GM18502 (cell line): Measurements from ENCODE around the gene RHPN2.
"Not testable (repeated sequence)": the region's sequence is repeated elsewhere in the genome, so short reads cannot be mapped to it uniquely, and the experiment has no call there.

Experiments used
- ATAC-seq: cut with Tn5 transposase; IDR thresholded peaks from one replicate; pipeline ENCODE4 v1.9.1; 2021; ENCODE audit warnings: mild to moderate bottlenecking; ENCODE audit not compliant: unreplicated experiment, poor library complexity

RHPN2 gene

GRCh38 chr19:33035461-33035860 lies 29.2 kb downstream of the RHPN2 start:
- ATAC-seq: no peak

- no peak for ATAC-seq
Measured at GRCh38 chr19:33032218-33032781, 32.4 kb downstream of the RHPN2 start.

- ATAC-seq: no peak
Measured at GRCh38 chr19:33029746-33030303, 34.9 kb downstream of the RHPN2 start.

- ATAC-seq: not testable (repeated sequence)
Measured at GRCh38 chr19:33026602-33027001, 38.1 kb downstream of the RHPN2 start.

GRCh38 chr19:33025468-33026238 lies 39.0 kb downstream of the RHPN2 start:
- ATAC-seq: not testable (repeated sequence)

- ATAC-seq: no peak
Measured at GRCh38 chr19:33024398-33024797, 40.3 kb downstream of the RHPN2 start.

GRCh38 chr19:33022472-33023116 lies 42.1 kb downstream of the RHPN2 start:
- ATAC-seq: no peak

GRCh38 chr19:33010891-33011290 lies 53.8 kb downstream of the RHPN2 start:
- not testable (repeated sequence) for ATAC-seq

GRCh38 chr19:33008738-33009137 lies 56.0 kb downstream of the RHPN2 start:
- ATAC-seq: no peak

- ATAC-seq: no peak
Measured at GRCh38 chr19:33005440-33005839, 59.2 kb downstream of the RHPN2 start.

GRCh38 chr19:33003424-33004024 lies 61.2 kb downstream of the RHPN2 start:
- not testable (repeated sequence) for ATAC-seq

GRCh38 chr19:33002126-33002865 lies 62.4 kb downstream of the RHPN2 start:
- not testable (repeated sequence) for ATAC-seq

GRCh38 chr19:33000910-33001309 lies 63.8 kb downstream of the RHPN2 start:
- no peak for ATAC-seq

GRCh38 chr19:33000510-33000909 lies 64.2 kb downstream of the RHPN2 start:
- no peak for ATAC-seq

GRCh38 chr19:32998722-32999121 lies 66.0 kb downstream of the RHPN2 start:
- no peak for ATAC-seq

- ATAC-seq: no peak
Measured at GRCh38 chr19:32997716-32998355, 66.9 kb downstream of the RHPN2 start.

- not testable (repeated sequence) for ATAC-seq
Measured at GRCh38 chr19:32997061-32997464, 67.6 kb downstream of the RHPN2 start.

- not testable (repeated sequence) for ATAC-seq
Measured at GRCh38 chr19:32995966-32996365, 68.7 kb downstream of the RHPN2 start.

- ATAC-seq: no peak
Measured at GRCh38 chr19:32988724-32989123, 76.0 kb downstream of the RHPN2 start.

- ATAC-seq: not testable (repeated sequence)
Measured at GRCh38 chr19:32988254-32988653, 76.4 kb downstream of the RHPN2 start.
